A549 (cell line): ENCODE data around the gene EML4.

Experiments used
- BCL3 ChIP-seq: fragments of >200 bp; sonication (Bioruptor Twin); formaldehyde crosslinking; IDR thresholded peaks from 3 replicates; pipeline ENCODE4 v1.6.1; 2016
- CTCF ChIP-seq: fragments of >200 bp; sonication (Bioruptor Twin); formaldehyde crosslinking; IDR thresholded peaks from 3 replicates; pipeline ENCODE4 v1.5.1; 2016
- EP300 ChIP-seq, 2 experiments: fragments of >200 bp; sonication (Bioruptor Twin); formaldehyde crosslinking; IDR thresholded peaks; 2 replicates in 1 of 2; 3 replicates in 1 of 2; pipeline ENCODE4 v1.6.1; 2016 to 2017
- KDM5A ChIP-seq: fragments of 200-600 bp; sonication (generic); IDR thresholded peaks from 2 replicates; pipeline ENCODE4 v1.6.1; 2016; ENCODE audit warnings: antibody characterized with exemption, mild to moderate bottlenecking
- MAX ChIP-seq: IDR thresholded peaks from 2 replicates; pipeline ENCODE4 v1.6.1; 2012
- POLR2A ChIP-seq: IDR thresholded peaks from 2 replicates; pipeline ENCODE4 v1.6.1; 2012; ENCODE audit warnings: mild to moderate bottlenecking, low read length
- RNF2 ChIP-seq: fragments of 200-600 bp; sonication (generic); IDR thresholded peaks from 2 replicates; pipeline ENCODE4 v1.6.1; 2016; ENCODE audit warnings: low read depth, mild to moderate bottlenecking, antibody characterized with exemption, moderate library complexity, borderline replicate concordance
- SMC3 ChIP-seq: fragments of >200 bp; sonication (Bioruptor Twin); formaldehyde crosslinking; IDR thresholded peaks from 3 replicates; pipeline ENCODE4 v1.6.1; 2018; ENCODE audit warnings: inconsistent platforms
- TF ChIP-seq, protein P1 (sequence below): IDR thresholded peaks from 2 replicates; pipeline ENCODE4 v1.6.1; 2012

GRCh38 chr2:42371611-42372473 is 202.7 kb downstream of the EML4 start:
- TF ChIP-seq CTCF (no peak), RNF2 (no peak), SMC3 (no peak), EP300 (IDR thresholded peaks at IDR 0.05) (no peak), POLR2A (no peak), MAX (no peak), BCL3 (no peak), KDM5A (no peak)
- TF ChIP-seq, protein P1, sequence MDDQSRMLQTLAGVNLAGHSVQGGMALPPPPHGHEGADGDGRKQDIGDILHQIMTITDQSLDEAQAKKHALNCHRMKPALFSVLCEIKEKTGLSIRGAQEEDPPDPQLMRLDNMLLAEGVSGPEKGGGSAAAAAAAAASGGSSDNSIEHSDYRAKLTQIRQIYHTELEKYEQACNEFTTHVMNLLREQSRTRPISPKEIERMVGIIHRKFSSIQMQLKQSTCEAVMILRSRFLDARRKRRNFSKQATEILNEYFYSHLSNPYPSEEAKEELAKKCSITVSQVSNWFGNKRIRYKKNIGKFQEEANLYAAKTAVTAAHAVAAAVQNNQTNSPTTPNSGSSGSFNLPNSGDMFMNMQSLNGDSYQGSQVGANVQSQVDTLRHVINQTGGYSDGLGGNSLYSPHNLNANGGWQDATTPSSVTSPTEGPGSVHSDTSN = no peak
